NCI-H2227 (cell line): ENCODE results near the gene CPNE7.
"Not testable (repeated sequence)": the region's sequence is repeated elsewhere in the genome, so short reads cannot be mapped to it uniquely, and the experiment has no call there.

Experiments used
- DNase-seq: peaks from one replicate; lab custom pipeline; 2025; ENCODE audit not compliant: unreplicated experiment; lab: John Stamatoyannopoulos, UW

CPNE7 gene

DNA sequence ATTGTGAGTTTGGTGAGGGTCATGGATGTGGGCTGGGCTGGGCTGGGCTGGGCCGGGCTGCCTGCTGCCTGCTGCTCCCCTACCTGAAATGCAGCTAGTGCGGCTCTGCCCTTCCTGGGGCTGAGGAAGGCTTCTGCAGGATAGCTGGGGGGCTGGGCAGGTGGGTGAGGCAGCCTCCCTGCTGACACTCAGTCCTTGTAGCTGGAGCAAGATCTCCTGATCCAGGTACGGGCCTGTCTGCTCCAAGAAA, 10.4 kb upstream of the CPNE7 start:
- DNase-seq, result no peak

DNA sequence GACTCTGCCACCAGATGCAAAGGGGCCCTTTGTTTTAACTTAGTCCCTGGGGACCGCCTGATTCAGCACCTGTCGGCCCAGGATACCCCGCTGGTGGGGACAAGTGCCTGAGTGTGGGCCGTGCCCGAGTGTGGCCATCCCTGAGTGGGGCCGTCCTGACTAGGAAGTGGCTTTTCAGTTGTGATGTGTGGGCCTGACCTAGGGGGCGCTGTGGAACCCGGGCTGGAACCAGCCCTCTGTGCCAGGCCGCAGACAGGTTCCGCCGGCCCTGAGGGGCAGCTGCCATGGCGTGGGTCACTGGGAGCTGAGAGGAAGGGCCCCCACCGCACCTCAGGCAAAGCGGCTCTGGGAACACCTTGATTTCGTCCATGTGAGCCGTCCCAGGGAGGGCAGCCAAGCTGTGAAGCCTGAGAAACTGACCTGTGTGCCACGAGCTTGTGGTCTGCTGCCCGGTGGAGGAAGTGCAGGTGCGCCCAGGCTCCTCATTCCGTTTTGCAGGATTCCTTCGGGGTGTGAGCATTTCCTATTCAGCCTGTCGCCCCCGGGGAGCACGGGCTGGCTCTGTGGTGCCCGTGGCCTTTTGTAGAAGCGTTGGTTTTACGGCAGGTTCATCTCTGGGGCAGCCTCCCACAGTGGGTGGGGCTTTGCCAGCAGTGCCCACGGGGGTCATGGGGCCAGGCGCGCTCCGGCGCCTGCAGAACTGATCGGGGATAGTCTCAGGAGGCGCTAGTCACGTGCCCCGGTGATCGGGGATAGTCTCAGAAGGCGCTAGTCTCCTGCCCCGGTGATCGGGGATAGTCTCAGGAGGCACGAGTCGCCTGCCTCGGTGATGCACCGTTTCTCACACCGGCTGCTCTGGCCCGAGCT, 9.8 kb upstream of the CPNE7 start:
- peak; percentile 48 for DNase-seq

DNA sequence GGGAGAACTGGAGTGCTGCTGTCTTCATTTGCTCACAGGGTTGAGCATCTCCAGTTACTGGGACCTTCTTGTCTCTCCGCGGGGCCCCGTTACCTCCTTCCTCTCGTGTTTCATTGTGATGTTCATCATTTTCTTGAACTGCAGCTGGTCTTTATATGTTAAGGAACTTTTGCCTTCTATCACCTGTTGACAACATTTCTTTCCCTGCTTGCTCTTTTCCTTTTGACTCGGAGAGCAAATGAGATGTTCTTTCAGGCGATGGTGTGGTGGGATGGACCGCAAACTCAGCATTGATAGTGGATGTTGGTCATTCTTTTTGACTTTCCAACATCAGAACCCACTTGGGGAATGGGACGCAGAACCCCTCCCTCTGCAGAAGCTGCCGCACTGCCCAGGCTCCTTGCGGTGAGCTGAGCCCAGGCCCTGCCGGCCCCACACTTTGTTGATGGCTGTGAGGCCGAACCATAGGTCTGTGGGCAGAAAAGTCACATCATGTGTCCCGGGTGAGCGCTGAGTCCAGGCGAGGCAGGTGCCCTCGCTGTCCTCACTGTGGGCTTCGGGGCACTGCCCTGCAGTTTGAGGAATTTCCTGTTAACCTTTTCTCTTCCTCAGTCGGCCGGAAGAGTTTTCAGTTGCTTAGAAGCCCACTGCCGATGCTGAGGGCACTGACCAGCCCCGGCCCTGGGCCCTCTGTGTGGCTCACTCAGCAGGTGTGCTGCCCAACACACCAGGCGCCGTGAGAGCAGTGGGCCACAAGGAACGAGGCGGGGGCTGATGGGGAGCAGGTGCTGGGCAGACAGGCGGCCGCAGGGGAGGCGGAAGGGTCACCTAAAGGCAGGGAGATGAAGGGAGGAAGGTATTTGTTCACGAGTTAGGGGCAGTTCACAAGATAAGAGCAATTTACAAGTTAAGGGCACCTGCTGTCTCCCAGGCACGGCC, 7.6 kb upstream of the CPNE7 start:
- no peak for DNase-seq

DNA sequence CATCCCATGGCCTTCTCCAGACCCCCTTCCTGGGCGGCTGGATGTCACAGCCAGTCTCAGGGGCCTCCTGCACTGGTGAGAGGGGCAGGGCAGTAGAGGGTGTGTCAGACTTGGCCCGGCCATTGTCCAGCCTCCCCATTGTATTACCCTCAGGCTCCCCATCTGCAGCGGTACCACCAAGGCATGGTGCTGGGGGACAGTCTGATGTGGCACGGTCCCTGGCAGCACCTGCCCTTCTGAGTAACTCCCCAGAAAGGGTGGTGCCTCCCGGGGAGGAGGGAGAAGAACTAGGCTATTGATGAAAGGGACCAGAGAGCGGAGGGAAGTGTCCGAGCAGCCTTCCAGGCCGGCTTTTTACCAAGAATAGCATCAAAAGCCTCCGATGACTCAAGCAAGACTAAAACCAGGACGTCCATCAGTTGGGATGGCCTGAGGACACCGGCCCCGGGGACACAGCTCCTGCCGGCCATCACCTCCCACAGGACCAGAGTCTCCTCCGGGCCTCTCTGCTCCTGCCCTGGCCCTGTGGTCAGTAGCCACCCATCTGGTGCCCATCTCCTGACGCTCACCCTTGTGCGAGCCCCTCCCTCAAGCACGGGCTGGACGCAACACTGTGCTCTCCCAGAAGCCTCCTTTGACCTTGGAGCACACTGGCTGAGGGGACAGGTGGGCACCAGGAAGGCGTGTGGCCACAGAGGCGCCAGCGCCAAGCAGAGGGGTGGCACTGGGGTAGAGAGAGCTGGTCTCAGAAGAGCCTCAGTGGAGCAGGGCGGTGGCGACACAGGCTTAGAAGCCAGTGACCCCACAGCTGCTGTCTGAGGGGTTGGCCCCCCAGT, 5.8 kb upstream of the CPNE7 start:
- DNase-seq, result no peak

DNA sequence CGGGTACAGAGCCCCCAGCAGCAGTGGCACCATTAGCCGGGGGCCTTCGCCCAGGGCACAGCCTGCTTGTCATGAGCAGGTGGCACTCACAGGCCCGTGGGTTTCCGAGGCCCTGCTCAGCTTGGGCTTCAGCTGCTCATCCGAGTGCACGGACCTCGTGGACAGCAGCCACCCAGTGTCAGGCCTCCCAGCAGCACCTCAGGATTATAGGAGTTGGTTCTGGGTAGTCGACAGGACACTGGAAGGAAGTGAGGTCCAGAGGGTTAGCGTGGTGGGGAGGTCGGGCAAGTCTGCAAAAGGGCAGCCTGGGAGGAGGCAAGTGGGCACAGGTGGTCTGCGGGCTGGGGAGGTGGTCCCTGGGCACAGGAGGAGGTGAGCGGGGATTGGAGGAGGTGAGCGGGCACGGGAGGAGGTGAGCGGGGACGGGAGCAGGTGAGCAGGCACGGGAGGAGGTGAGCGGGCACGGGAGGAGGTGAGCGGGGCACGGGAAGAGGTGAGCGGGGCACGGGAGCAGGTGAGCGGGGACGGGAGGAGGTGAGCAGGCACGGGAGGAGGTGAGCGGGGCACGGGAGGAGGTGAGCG, 5.1 kb upstream of the CPNE7 start:
- DNase-seq, result no peak

DNA sequence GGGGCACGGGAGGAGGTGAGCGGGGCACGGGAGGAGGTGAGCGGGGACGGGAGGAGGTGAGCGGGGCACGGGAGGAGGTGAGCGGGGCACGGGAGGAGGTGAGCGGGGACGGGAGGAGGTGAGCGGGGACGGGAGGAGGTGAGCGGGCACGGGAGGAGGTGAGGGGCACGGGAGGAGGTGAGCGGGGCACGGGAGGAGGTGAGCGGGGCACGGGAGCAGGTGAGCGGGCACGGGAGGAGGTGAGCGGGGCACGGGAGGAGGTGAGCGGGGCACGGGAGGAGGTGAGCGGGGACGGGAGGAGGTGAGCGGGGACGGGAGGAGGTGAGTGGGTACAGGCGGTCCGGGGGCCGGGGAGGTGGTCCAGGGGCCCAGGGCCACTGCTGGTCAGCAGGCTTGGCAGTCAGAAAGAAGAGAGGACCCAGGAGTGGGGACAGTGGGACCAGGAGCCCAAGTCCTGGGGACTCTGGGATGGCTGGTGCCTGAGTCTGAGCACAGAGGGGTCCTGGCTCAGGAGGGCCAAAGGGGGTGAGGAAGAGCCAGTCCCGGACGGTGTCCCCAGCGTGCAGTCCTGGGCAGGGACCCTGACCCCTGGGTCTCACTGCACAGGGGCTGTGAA, 4.5 kb upstream of the CPNE7 start:
- DNase-seq, result not testable (repeated sequence)

DNA sequence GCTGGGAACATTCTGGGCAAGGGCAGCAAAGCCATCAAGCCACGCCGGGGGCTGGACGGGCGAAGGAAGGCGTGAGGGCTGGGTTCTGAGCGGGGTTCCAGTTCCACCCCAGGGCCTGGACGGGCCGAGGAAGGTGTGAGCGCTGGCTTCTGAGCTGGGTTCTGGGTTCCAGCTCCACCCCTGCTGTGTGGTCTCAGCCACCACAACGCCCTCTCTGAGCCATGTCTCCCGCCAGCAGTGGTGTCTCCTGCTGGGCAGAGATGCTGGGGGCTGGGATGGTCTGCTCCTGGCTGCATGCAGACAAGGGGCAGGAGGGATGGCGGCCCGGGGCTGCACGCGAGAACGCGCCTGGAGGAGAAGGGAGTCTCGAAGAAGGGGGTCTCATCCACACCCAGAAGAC, 3.9 kb upstream of the CPNE7 start:
- DNase-seq, result no peak

DNA sequence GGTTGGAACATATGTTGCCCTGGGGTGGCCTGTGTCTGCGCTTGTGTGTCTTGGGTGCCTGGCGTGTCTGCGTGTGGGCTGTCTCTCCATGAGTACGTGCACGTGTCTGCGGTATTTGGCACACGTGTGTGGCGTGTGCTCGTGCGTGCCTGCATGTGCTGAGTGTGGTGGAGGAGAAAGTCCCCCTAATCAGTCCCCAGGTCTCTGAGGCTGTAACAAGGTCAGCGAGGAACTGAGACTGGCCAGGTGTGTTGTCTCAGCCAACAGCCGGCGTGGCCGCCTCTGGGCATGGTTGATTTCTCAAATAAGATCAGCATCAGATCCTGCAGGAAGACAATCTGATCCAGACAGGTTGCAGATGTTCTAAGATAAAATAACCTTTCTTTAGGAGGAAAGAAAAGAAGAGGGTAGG, 3.5 kb upstream of the CPNE7 start:
- DNase-seq, result no peak

DNA sequence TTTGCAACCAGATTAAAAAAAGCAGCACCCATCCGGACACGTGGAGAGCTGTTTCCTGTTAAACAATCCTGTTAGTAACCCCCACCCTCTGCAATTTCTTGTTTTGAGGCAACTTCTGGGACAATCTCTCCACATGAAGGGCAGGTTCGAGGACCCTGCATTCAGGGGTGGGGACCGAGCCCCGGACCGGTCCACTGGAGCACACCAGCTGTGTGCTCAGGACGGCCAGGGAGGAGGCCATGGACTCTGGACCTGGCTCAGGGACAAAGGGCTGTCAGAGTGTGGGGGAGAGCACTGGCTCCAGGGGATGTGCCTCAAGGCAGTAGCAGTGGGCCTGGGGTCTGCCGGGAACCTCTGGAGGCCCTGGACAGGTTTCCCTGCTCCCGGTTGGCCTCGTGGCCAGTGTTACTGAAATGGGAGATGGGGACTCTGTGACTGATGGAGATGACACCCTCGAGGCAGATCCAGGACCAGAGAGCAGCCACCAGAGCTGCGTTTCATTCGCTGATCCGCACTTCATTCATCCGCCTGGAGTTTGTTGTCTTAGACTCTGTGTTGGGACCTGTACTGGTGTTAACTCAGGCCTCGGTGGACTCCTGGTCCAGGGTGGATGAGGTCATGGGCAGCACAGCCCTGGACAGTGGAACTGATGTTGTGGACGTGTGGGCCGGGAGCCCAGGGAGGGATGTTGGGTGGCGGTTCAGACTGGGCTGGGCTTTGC, 2.9 kb upstream of the CPNE7 start:
- DNase-seq, result no peak

DNA sequence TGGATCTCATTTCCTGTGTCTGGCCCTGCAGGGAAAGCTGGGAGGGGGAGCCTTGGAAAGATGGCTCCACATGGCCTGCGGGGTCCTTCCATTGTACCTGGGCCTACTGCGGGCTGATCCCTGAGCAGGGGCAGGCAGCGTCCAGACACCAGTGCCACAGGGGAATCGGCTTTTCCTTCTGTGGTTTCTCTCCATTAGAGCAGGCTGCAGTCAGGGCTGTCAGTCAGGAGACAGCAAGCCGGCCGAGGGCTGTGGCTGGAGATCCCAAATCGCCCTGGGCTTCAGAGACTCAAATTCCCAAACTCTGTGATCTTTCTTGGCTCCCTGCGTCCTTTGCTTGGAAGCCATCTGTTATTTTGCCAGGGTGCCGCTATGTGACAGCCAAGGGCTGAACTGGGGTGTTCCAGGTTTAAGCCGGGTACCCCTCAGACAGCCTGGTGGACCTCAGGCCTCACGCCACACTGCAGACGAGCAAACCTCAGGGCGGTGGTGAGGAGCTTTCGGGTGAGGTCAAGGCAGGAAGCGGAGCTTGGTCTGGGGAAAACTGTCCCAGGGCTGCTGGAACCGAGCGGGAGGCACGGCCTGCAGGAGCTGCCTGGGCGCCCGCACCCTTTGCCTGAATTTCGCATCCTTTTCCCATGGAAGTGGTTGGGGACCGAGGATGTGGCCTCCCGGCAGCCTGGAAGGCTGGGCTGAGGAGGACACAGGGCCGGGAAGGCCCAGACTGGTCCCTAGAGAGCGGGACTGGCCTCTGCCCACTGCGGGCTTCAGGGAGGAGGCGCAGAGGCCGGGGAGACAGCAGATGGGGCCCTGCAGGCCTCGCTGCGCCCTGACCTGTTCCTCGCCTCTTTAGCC, 1.5 kb upstream of the CPNE7 start:
- no peak for DNase-seq

DNA sequence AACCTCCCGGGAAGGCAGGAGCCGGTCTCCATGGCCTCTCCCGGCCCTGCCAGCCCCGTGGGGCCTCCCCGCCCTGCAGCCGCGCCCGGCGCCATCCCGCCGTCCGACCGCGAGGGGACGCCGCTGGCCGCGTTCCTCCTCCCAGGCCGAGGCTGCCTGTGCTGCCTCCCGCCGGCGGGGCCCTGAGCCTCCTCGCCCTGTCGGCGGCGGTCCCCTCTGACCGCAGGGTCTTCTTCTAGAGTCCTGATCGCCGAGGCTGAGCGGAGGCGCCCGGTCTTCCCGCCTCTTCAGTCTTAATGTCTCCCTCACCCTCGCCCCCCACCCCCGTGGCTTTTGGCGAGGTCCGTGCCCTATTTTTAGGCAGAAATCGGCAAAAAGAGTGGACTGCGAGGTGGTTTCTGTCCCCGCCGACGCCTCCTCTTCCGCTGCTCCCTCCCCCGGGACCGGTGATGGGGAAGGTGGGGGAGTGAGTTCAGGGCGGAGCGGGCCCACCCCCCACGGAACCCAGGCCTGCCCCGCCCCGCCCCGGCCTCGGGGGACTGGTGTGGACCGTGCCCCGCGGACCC, 794 bp upstream of the CPNE7 start:
- DNase-seq, result peak; percentile 76

DNA sequence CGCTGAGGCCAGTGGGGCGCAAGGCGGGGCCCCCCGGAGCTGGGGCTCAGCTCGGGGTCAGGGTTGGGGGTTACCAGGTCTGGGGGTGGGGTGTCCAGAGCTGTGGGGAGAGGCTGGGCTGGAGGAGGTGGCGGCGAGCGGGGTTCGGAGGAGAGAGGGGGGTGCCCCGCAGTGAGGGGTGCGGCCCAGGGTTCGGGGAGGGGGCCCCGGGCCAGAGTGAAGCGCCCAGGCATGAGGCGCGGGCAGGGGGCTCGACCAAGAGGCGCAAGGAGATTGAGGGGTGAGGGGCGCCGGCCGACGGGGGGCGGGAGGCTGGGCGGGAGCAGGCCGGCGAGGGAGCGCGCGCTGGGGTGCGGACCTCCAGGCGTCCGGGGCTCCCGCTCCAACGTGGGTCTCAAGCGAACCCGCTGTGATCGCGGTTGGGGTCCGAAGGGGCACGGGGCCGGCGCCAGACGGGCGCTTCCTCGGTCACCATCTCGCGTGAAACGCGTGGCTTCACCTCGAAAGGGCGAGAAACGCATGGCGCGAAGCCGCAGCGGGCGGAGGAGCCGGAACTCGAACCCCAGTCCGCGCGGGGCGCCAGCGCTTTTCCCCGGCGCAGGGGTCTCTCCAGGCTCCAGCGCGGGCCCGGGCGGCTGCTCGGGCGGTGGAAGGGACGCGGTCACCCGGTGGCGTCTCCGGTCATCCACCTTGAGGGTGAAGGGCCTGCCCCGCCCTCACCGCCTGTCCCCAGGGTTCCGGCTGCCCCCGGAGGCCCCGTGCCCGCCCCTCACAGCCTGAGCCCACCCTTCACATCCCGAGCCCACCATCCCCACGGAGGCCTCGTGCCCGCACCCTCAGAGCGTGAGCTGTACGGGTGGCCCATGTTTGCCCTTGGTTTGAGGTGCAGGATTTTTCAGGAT, 846 bp downstream of the CPNE7 start:
- DNase-seq, result no peak

DNA sequence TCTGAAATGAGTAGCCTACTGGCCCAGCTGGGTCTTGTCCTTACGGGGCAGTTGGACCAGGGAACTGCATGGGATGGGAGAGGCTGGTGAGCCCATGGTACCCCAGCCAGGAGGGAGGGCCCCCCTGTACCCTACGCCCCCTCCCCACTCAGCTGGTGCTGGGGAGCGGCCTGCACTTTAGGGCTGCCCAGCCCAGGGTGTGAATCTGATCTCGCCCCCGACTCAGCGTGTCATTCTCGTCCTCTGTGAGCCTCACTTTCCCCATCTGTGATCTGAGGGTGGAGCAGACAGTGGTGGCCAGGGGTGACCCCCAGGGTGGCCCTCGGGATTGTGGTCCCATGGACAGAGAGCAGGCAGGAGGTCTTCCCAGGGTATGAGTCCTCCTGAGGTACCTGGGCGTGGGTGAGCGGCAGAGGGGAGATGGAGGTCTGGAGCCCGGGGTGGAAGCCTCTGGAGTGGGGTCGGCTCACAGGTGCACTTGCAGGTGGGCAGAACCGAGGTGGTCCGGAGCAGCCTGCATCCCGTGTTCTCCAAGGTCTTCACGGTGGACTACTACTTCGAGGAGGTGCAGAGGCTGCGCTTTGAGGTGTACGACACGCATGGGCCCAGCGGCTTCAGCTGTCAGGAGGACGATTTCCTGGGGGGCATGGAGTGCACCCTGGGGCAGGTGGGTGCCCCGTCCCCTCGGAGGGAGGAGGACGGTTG, 1.6 kb downstream of the CPNE7 start:
- DNase-seq, result no peak

DNA sequence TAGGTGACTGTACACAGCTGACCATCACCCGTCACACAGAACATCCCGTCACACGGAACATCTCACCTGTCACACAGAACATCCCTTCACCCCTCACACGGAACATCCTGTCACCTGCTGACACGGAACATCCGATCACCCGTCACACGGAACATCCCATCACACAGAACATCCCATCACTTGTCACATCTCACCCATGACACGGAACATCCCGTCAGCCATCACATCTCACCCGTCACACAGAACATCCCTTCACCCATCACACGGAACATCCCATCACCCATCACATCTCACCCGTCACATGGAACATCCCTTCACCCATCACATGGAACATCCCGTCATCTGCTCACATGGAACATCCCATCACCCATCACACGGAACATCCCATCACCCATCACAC, 3.8 kb downstream of the CPNE7 start:
- DNase-seq, result no peak

DNA sequence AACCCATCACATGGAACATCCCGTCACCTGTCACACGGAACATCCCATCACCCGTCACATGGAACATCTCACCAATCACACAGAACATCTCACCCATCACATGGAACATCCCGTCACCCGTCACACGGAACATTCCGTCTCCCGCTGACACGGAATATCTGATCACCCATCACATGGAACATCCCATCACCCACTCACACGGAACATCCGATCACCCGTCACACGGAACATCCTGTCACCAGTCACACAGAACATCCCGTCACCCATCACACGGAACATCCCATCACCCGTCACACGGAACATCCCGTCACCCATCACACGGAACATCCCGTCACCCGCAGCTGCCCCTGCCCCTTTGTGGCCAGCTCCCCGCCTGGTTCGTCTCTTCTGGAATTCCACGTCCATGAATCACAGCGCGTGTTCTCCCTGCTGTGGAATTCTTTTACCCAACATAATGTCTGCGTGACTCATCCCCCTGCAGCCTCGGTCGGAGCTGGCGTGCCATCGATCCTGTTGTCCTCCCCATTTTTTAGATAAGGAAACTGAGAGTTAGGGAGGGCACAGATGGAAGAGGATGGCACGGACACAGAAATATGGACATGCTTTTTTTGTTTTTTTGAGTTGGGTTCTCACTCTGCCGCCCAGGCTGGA, 5.6 kb downstream of the CPNE7 start:
- no peak for DNase-seq

DNA sequence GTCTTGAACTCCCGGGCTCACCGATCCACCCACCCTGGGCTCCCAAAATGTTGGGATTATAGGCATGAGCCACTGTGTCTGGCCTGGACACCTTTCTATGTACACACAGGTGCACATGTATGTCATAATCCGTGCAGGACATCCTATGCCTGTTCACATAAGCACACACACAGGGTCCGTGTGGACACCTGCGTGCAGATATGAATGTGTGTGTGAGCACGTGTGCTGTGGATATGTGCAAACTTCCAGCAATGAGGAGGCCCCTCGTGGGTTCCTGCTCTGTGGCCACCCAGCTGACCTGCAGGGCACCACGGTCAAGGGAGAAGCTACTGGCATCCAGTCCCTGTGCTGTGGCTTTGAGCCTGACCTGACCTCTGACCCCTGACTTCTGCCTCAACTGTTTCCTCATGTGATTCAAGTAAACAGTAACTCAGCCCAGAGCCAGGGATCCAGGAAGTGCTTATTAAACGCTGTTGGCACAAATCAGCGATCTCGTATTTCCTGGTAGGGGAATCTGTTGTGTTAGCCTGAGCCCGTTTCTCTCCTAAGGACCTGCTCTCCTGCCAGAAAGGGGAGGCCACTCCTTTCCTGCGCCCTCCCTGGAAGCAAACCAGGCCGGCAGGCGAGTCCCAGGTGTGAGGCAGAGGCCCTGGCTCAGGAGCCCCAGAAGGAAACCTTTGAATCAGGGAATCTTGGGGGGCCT, 6.5 kb downstream of the CPNE7 start:
- no peak for DNase-seq
